Measurements from ENCODE around the gene SGTA.

The SGTA gene

DNA sequence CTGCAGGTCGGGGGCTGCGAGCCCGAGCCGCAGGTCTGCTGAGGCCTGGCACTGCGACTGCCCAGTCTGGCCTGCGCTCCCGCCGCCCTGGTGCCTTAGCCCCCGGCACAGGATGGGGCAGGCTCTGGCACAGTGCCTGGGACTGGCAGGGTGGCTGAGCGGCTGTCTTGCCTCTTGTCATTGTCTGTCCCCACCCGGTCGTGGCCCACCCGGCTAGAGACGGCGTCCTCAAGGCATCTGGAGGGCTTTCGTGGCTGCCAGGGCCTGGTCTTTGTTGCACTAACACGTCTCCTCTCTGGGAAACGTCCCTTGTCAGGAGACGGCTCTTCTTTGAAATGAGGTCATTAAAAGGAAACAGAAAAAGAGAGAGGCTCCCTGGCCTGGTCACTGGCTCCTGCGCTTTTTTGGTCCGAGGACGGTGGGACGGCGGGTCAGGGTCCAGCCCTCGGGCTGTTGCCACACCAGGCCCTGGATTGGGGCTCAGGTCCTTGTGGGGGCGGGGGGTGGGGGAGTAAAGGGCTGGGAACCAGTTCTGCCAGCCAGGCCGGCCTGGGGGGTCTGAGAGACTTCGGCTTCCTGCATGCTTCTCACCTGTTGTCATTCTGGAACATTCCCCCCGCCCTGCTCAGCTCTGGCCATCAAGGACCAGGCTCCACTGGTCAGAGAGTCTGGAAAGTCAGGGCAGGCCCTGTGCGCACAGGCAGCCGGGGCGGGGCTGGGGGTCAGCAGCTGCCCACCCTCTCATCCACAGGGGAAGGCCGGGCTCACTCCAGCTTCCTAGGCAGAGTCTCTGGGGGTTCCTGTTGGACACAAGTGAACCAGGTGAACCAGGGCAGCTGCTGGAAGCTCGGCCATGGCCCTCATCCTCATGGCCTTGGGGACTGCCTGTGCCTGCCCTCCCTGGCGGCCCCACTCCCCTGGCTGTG is 30.4 kb upstream of the SGTA start:
- TF ChIP-seq, protein P1, sequence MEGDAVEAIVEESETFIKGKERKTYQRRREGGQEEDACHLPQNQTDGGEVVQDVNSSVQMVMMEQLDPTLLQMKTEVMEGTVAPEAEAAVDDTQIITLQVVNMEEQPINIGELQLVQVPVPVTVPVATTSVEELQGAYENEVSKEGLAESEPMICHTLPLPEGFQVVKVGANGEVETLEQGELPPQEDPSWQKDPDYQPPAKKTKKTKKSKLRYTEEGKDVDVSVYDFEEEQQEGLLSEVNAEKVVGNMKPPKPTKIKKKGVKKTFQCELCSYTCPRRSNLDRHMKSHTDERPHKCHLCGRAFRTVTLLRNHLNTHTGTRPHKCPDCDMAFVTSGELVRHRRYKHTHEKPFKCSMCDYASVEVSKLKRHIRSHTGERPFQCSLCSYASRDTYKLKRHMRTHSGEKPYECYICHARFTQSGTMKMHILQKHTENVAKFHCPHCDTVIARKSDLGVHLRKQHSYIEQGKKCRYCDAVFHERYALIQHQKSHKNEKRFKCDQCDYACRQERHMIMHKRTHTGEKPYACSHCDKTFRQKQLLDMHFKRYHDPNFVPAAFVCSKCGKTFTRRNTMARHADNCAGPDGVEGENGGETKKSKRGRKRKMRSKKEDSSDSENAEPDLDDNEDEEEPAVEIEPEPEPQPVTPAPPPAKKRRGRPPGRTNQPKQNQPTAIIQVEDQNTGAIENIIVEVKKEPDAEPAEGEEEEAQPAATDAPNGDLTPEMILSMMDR (IDR thresholded peaks at IDR 0.05; ENCODE audit: low read depth, low read length), result no peak
- H3K4me3 ChIP-seq (ENCODE audit: low read depth, low read length), result no peak overlapping the region

DNA sequence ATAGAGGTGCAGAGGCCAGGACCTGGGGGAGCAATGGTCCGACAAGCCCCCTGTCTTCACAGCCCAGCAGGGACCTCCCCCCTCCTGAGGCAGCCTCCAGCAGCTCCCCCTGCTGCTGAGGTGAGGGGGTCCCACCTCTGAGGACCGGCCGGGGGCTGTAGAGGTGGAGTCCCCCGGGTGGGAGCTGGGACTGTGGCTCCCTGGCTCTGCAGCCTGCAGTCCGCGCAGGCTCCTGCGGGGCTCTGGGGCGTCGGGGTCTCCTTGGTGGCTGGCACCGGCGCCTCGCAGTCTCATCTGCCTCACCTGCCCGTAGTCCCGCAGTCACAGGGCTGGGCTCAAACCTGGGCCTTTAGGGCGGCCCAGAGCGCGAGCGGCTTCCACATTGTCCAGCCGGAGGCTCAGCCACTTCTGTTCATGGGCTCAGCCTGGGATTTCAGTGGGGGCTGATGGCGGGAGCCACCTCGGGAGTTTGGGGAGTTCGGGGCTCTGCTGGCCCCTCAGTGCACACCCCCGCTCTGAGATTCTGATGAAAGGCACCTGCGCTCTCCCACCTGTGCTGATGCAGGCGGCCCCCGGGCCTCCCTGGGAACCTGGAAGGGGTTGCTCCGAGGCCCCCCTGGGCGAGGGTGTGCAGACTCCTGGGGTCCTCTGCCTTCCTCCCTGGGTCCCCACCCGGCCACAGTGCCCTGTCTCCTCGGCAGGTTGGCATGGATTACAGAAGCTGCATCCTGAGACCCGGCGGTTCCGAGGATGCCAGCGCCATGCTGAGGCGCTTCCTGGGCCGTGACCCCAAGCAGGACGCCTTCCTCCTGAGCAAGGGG is 29.6 kb upstream of the SGTA start:
- TF ChIP-seq, protein P1 (IDR thresholded peaks at IDR 0.05; ENCODE audit: low read depth, low read length), result no peak
- no peak overlapping the region for H3K4me3 ChIP-seq (ENCODE audit: low read depth, low read length)

DNA sequence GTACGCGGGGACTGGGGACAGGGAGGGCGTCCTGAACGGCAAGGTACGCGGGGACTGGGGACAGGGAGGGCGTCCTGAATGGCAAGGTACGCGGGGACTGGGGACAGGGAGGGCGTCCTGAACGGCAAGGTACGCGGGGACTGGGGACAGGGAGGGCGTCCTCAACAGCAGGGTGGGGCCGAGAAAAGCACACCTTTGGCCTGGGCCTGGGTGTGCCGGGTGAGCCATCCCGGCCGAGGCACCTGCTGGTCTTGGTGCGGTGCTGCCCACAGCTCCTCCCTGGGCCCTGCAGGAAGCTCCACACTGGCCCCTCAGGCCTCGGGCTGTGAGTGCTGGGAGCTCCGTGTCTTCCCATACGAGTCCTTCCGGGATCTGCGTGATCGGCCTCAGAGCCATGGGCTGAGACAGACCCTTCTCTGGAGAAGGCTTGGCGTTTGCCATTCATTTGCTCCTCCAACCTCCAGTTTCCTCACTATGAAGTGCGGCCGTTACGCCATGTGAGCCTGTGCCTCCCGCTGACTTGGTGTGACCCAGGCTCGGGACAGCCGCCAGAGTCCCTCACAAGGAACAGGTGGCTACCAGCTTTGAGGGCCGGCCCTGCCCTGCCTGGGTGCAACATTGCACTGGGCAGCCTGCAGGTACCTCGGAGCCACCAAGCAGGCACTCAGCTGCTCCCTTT is 28.8 kb upstream of the SGTA start:
- H3K4me3 ChIP-seq (ENCODE audit: low read depth, low read length), result no peak overlapping the region
- TF ChIP-seq, protein P1 (IDR thresholded peaks at IDR 0.05; ENCODE audit: low read depth, low read length), result no peak

DNA sequence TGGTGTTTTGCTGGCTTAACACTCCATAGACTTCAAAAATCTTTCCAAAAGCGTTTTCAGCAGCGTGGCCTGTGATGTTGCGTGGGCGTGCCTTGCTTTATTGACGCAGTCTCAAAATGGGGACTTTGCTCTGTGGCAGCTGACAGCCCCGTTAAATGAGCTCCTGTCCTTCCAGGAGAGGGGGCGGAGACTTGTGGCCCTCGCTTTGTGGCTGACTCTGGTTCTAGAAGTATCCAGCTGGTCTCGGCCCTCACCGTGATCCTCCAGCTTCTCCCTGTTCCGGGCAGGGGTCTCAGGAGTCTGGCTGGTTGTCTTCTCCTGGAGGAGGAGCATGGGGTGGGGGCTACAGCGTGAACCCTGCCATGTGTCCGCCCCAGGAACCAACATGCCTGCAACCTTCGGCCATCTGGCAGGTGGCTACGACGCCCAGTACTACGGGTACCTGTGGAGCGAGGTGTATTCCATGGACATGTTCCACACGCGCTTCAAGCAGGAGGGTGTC is 28.2 kb upstream of the SGTA start:
- TF ChIP-seq, protein P1 (IDR thresholded peaks at IDR 0.05; ENCODE audit: low read depth, low read length), result no peak
- H3K4me3 ChIP-seq (ENCODE audit: low read depth, low read length), result no peak overlapping the region

DNA sequence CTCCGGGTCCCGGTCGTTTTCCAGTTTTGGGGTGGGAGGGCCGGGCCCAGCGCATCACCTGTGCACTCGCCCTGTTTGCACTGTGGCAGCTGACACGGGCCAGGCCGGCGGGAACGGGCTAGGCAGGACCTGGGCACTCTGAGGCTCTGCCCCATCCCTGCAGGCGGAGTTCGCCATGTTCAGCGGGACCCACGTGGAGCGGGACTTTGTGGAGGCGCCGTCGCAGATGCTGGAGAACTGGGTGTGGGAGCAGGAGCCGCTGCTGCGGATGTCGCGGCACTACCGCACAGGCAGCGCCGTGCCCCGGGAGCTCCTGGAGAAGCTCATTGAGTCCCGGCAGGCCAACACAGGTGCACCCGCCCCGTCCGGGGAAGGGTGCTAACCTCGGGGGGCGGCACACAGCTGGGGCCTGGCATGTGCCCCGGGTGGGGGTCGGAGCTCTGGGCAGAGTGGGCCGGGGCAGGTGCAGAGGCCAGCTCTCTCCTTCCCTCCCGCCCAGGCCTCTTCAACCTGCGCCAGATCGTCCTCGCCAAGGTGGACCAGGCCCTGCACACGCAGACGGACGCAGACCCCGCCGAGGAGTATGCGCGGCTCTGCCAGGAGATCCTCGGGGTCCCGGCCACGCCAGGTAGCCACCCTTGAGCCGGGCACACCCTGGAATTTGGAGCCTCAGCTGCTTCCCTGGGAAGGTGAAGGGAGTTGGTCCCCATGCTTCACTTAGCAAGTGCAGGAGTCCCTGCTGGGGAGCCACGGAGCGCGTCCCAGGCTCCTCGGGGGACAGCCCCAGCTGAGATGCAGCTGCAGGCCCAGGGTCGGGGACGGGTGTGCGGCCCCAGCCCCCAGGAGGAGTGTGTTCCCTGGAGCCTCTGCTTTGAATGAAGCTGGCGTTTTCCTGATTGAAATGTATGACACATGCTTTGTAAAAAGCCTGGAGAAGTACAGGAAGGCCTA is 27.3 kb upstream of the SGTA start:
- no peak overlapping the region for H3K4me3 ChIP-seq (ENCODE audit: low read depth, low read length)
- TF ChIP-seq, protein P1 (IDR thresholded peaks at IDR 0.05; ENCODE audit: low read depth, low read length), result no peak

DNA sequence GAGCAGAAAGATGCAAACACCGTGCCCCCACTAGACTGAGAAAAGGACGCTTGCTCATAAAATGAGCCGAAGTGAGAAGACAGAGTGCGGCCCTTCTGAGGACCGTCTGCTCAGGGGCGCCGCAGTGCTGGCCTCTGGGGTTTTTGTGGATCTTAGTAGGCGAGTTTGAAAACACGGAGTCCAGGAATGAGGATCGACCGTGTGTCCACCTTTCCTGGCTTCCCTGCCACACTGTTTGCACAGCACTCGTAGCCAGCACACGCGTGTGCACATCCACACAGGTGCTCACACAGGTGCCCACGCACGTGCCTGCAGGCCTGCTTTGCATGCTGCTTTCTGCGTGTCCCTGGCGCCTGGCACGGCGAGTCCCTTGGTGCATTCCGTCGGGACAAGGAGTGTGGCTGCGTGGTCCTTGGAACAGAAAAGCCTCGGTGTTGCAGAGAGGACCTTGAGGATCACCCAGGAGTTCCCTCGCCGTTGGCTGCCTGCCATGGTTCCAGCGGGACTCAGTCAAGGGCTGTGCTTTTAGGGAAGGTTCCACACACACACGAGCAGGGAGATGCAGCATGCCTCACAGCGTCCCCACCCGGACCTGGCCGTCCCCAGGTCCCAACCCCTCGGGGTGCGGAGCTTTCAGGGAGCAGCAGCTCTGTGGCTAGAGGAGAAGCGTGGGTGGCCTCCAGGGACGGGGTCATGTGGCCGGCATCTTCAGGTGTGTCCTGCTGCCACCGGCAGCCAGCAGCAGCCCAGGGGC is 26.5 kb upstream of the SGTA start:
- no peak overlapping the region for H3K4me3 ChIP-seq (ENCODE audit: low read depth, low read length)
- TF ChIP-seq, protein P1 (IDR thresholded peaks at IDR 0.05; ENCODE audit: low read depth, low read length), result no peak
